Stimulated activated CD8-positive, alpha-beta memory T cell treated with anti-CD3 and anti-CD28 coated beads, Interleukin-12 subunit alpha, Interleukin-12 subunit beta, amount 100 ng/mL, for 24 hours (primary cell): ENCODE measurements around the gene CAD.

ENCODE experiments used
- DNase-seq: peaks from one replicate; pipeline ENCODE4 v3.0.0-alpha.2; 2020; ENCODE audit errors: extremely low read depth

CAD gene

DNA sequence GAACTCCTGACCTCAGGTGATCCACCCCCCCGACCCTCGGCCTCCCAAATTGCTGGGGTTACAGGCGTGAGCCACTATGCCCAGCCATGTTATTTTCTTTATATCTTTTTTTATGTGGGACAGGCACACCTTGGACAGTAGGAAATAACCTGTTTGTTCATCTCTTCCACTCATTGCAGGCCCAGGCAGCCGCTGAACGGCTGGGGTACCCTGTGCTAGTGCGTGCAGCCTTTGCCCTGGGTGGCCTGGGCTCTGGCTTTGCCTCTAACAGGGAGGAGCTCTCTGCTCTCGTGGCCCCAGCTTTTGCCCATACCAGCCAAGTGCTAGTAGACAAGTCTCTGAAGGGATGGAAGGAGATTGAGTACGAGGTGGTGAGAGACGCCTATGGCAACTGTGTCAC is 8.4 kb downstream of the CAD start:
- no peak for DNase-seq

DNA sequence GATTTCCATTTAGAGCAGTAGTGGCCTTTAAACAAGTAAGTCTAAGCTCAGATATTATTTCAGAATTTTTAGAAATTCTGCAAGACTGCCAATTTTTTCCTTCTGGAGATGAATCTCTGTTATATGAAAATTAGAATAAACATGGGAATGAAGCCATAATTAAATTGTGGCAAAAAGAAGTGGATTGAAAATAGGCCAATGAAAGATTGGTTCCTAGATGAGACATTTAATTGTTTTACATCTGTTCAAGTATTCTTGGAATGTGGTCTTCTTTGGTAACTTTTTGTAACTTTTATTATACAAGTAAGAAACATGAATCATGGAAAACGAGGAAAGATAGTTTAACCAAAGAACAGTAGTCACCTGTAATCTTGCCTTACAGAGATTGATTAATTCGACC is 10.3 kb downstream of the CAD start:
- no peak for DNase-seq

DNA sequence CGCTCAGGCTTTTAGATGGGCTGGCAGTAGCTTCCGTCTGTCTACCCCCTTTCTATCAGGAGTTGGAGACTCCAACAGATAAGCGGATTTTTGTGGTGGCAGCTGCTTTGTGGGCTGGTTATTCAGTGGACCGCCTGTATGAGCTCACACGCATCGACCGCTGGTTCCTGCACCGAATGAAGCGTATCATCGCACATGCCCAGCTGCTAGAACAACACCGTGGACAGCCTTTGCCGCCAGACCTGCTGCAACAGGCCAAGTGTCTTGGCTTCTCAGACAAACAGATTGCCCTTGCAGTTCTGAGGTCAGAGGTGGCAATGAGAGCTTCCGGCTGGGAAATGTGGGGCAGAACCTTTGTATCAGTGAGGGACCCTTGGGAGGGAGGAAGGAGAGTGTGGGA is 14.8 kb downstream of the CAD start:
- DNase-seq = no peak

GRCh38 chr2:27233341-27233740 is 16.2 kb downstream of the CAD start:
- no peak for DNase-seq

DNA sequence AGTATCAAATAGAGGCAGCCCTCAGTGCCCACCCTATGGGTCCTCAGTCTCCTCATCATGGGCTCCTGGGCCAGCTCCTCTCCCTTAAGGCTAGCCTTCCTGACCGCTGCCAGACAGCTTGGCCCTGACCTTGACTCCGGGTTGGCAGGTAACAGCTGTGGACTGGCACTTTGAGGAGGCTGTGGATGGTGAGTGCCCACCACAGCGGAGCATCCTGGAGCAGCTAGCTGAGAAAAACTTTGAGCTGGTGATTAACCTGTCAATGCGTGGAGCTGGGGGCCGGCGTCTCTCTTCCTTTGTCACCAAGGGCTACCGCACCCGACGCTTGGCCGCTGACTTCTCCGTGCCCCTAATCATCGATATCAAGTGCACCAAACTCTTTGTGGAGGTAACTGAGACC is 19.0 kb downstream of the CAD start:
- no peak for DNase-seq

GRCh38 chr2:27236626-27237025 is 19.5 kb downstream of the CAD start:
- DNase-seq = no peak

- DNase-seq = no peak
Measured at GRCh38 chr2:27237341-27237945, 20.3 kb downstream of the CAD start.

GRCh38 chr2:27238976-27239375 is 21.8 kb downstream of the CAD start:
- no peak for DNase-seq

- no peak for DNase-seq
Measured at GRCh38 chr2:27240406-27240805, 23.2 kb downstream of the CAD start.

DNA sequence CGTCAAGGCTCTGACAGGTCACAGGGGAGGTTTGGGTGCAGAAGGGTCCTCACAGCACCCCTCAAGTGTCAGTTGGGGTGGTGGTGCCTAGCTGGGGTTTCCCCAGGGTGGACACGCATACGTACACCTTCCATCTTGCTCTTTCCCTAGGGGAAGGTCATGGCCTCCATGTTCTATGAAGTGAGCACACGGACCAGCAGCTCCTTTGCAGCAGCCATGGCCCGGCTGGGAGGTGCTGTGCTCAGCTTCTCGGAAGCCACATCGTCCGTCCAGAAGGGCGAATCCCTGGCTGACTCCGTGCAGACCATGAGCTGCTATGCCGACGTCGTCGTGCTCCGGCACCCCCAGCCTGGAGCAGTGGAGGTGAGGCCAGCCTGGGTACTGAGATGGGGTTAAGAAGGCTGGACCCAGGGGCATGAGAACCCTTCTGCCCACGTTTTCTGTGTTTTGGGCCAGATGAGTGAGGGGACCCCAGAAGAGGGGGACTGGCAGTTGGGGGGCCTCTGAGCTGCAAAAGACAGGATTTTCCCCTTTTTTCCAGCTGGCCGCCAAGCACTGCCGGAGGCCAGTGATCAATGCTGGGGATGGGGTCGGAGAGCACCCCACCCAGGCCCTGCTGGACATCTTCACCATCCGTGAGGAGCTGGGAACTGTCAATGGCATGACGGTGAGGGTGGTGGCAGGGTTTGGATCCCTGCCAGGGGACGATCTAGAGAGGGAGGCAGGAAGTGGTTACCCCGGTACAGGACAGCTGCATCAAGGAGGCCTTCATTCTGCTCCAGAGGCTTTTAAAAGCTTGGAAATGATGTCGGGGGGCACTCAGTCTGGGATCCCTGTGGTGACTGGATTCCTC is 24.8 kb downstream of the CAD start:
- DNase-seq = no peak

- DNase-seq = no peak
Measured at GRCh38 chr2:27242614-27242951, 25.4 kb downstream of the CAD start.

DNA sequence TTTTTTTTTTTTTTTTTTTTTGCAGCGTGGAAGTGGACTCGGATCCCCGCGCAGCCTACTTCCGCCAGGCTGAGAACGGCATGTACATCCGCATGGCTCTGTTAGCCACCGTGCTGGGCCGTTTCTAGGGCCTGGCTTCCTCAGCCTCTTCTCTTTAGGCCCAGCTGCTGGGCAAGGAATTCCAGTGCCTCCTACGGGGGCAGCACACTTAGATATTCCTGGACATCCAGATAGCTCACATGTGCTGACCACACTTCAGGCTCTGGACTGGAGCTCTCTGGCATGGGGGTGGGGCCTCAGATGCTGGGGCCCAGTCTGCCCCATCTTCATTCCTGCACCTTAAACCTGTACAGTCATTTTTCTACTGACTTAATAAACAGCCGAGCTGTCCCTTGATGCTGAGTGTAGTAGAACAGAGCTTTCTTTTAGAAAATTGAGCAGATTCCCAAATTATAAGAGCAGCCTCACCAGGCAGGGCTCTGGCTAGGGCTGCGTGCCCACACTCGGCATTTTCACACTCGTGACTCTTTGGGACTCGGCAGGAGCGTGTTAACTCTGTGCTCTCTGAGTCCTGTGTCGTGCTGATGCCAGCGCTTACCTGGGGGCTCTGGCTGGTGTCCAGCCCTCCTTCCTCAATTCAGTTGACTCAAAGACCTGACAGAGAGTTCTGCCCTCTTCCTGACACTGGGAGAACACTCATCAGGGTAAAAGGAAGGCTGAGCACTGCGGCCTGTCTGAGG is 26.4 kb downstream of the CAD start:
- no peak for DNase-seq

GRCh38 chr2:27245116-27245515 is 27.9 kb downstream of the CAD start:
- DNase-seq = no peak

DNA sequence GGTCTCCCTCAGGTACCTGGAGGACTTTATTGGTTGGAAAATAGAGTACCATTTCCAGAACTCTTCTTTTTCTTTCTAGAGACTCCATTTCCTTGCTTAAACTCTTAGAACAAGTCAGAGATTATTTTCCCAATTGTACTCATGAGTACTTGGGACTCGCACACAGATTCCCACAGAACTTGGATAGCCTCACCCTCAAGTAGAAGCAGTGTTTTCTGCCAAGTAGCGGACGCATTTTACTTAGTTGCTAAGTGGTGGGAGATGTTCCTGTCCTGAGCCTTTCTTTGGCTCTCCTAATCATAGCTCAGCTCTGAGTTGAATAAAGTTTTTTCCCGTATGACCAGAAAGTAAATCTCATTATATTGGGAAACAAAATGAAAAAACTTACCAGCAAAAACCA is 28.5 kb downstream of the CAD start:
- DNase-seq = no peak

DNA sequence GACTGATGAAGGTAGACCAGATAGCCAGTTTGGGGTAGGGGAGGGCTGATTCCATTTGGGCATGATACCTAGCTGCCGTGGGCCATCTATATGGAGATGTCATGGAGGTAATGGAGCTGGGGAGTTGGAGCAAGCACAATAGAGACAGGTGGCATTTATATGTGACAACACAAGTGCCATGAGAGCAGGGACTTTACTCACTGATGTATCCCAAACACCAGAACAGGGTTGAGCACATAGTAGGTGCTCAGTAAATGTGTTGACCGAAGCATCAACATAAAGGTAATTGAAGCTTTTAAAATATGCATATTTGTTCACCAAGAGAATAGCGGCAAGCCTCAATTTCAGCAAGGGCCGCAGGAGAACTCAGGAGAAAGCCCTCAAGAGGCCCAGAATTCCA is 30.7 kb downstream of the CAD start:
- DNase-seq = no peak

DNA sequence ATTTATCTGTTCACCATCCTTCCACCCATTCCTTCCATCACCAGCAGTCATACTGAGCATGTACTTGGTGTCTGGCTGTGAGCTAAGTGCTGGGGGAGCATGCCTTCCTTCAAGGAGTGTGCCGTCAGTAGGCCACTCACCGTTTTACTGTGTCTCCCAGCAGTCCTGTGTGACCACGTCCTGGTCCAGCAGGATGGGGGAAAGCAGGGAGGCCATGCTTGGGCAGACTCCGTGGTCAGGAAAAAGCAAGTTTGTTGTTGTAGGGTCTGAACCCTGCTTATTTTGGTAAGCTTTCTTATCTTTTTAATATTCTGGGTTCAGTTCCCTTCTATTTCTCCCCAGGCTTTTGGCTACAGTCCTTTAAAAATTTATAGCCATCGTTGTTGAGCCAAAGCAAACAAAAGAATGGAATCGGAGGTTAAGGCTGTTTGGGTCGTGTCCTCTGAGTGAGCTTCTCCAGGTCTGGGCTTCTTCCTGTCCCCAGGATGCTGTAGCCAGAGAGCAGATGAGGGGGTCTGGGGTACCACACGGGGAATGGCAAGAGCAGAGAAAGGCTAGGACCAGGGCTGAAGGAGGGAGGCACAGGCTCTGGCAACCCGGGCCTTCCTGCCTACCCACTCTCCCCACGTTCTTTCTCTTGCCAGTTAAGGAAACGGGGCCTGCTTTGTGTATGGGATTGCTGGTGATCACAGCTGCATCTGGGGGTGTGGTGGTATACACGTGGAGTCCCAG is 32.2 kb downstream of the CAD start:
- DNase-seq = no peak

DNA sequence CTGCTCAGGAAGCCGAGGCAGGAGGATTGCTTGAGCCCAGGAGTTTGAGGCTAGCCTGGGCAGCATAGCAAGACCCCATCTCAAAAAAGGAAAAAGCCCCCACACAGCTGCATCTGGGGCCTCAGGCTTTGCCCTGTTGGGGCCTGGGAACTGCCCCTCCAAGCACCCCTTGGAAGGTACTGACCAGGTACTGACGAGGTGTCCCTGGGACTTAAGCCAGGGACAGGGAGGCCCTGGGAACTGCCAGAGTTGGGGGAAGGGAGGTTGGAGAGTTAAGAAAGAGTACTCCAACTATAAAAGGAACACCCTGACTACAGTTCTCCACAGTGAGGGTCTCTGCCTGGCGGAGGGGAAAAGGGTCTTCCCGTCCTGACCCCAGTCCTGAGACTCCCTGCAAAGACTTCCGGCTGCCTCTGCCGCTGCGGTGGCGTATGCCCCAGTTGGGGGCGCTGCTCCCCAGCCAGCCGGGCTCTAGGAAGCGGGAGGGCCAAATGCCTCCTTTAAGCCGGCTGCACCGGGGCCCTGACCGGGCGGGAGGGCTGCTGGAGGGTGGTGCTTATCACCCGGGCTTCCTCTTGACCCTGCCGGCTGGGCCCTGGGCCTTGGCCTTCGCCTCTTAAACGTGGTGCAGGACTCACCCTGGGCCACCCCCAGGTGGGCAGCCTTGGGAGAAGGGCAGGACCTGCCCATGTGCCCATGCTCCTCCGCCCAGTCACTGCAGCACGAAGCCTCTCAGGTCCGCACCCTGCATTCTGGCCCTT is 32.9 kb downstream of the CAD start:
- peak; percentile 24 for DNase-seq

GRCh38 chr2:27250652-27251379 is 33.6 kb downstream of the CAD start:
- no peak for DNase-seq

GRCh38 chr2:27251766-27252165 is 34.6 kb downstream of the CAD start:
- no peak for DNase-seq

DNA sequence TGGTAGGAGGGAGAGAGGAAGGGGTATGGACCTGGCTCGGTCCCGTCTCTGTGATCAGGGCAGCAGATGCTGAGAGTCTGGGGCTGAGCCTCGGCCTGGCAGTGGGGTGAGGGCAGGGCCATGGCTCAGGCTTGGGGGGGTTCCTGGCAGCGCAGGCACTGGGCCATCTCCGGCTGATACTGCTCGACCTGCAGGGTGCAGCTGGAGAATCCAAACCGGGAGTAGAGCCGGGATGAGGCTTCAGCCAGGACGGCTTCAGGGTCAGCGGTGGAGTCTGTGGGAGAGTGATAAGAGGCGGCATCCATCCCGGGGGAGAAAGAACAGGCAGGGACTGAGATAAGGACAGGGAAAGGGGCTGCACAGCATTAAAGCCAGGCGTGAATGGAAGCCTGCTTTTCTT is 38.0 kb downstream of the CAD start:
- no peak for DNase-seq

GRCh38 chr2:27255660-27256059 is 38.5 kb downstream of the CAD start:
- DNase-seq = no peak
